GM23338 (cell line): ENCODE data around the gene C22orf39. TPM values are rescaled to one million over a fixed set of nuclear protein-coding genes. Genes with fewer than 3 reads are reported as not detected.

Experiments
- ATAC-seq: fragments of 200-7000 bp; cut with Tn5 transposase; 3 replicates; pipeline ENCODE4 v1.9.1; 2020
- DNase-seq: peaks from one replicate; pipeline ENCODE4 v3.0.0-alpha.2; 2015; ENCODE audit warnings: low spot score
- H2AFZ ChIP-seq: fragments of 200-600 bp; sonication (generic); 2 replicates; pipeline ENCODE4 v1.8.0; 2016; ENCODE audit warnings: antibody characterized with exemption, mild to moderate bottlenecking, moderate library complexity
- H3F3A ChIP-seq: fragments of 200-600 bp; sonication (generic); replicated peaks from 2 replicates; pipeline ENCODE4 v1.8.0; 2017; ENCODE audit warnings: antibody characterized with exemption, mixed run types, low read depth
- H3K27ac ChIP-seq: fragments of 200-600 bp; sonication (generic); 2 replicates; pipeline ENCODE4 v1.6.1; 2016; ENCODE audit warnings: low read depth
- H3K27me3 ChIP-seq: fragments of 200-600 bp; sonication (generic); 2 replicates; pipeline ENCODE4 v1.8.0; 2016; ENCODE audit warnings: mild to moderate bottlenecking, mixed run types, moderate library complexity; ENCODE audit not compliant: insufficient read depth
- H3K36me3 ChIP-seq: fragments of 200-600 bp; sonication (generic); 2 replicates; pipeline ENCODE4 v1.8.0; 2016; ENCODE audit warnings: mild to moderate bottlenecking; ENCODE audit not compliant: insufficient read depth
- H3K4me1 ChIP-seq: fragments of 200-600 bp; sonication (generic); 2 replicates; pipeline ENCODE4 v1.8.0; 2016; ENCODE audit warnings: mild to moderate bottlenecking, moderate library complexity; ENCODE audit not compliant: insufficient read depth
- H3K4me2 ChIP-seq: fragments of 200-600 bp; sonication (generic); 2 replicates; pipeline ENCODE4 v1.7.1; 2017; ENCODE audit warnings: mixed run types
- H3K4me3 ChIP-seq: fragments of 200-600 bp; sonication (generic); 2 replicates; pipeline ENCODE4 v1.6.1; 2016; ENCODE audit warnings: mixed run types
- H3K79me2 ChIP-seq: fragments of 200-600 bp; sonication (generic); replicated peaks from 2 replicates; pipeline ENCODE4 v1.8.0; 2017; ENCODE audit warnings: mild to moderate bottlenecking; ENCODE audit not compliant: insufficient read depth
- H3K9me2 ChIP-seq: fragments of 200-600 bp; sonication (generic); 2 replicates; pipeline ENCODE4 v1.8.0; 2017; ENCODE audit not compliant: insufficient read depth
- H4K20me1 ChIP-seq: fragments of 200-600 bp; sonication (generic); replicated peaks from 2 replicates; pipeline ENCODE4 v1.8.0; 2017; ENCODE audit warnings: mild to moderate bottlenecking; ENCODE audit not compliant: insufficient read depth
- H3K27ac Mint-ChIP-seq: 2 replicates; pipeline ENCODE4 v1.8.0; 2020; ENCODE audit warnings: inconsistent platforms, mild to moderate bottlenecking, moderate library complexity, mixed read lengths
- H3K27me3 Mint-ChIP-seq: 3 replicates; pipeline ENCODE4 v1.8.0; 2022; ENCODE audit warnings: low read depth, mild to moderate bottlenecking, moderate library complexity, mixed read lengths, inconsistent platforms; ENCODE audit not compliant: insufficient read depth, poor library complexity
- H3K36me3 Mint-ChIP-seq: 3 replicates; pipeline ENCODE4 v1.8.0; 2021; ENCODE audit warnings: low read depth, mild to moderate bottlenecking, inconsistent platforms, moderate library complexity, mixed read lengths
- H3K4me1 Mint-ChIP-seq: 3 replicates; pipeline ENCODE4 v1.8.0; 2020; ENCODE audit warnings: mild to moderate bottlenecking, inconsistent platforms, mixed read lengths
- H3K4me3 Mint-ChIP-seq: 3 replicates; pipeline ENCODE4 v1.8.0; 2021; ENCODE audit warnings: moderate library complexity, mild to moderate bottlenecking, inconsistent platforms, mixed read lengths
- H3K9me3 Mint-ChIP-seq: 3 replicates; pipeline ENCODE4 v1.8.0; 2020; ENCODE audit warnings: moderate library complexity, mild to moderate bottlenecking, inconsistent platforms, mixed read lengths
- EZH2 ChIP-seq: fragments of 200-600 bp; sonication (generic); IDR thresholded peaks from one replicate; pipeline ENCODE4 v1.8.0; 2017; ENCODE audit warnings: antibody characterized with exemption, mild to moderate bottlenecking, low read depth; ENCODE audit not compliant: unreplicated experiment
- JUNB ChIP-seq: IDR thresholded peaks from one replicate; pipeline ENCODE4 v1.6.1; 2016; ENCODE audit warnings: antibody characterized with exemption; ENCODE audit not compliant: unreplicated experiment
- POLR2AphosphoS5 ChIP-seq: IDR thresholded peaks from 2 replicates; pipeline ENCODE4 v1.6.1; 2016; ENCODE audit warnings: antibody characterized with exemption, low read depth
- polyA plus RNA-seq: library from polyadenylated mRNA; unstranded; fragments of >200 nt; fragmentation: Nextera tagmentation; extraction: Ambion mirVana; gene quantifications from 2 replicates; pipeline ENCODE4 v1.2.1, GENCODE V29; 2016
- total RNA-seq: library from RNA; depleted of rRNA; stranded (reverse); fragments of >200 nt; shearing (Covaris generic); gene quantifications from 2 replicates; pipeline ENCODE4 v1.2.3, GENCODE V29; 2014
- TF ChIP-seq, protein P1 (sequence below): IDR thresholded peaks from one replicate; pipeline ENCODE4 v1.6.1; 2018; ENCODE audit warnings: antibody characterized with exemption; ENCODE audit not compliant: unreplicated experiment
- TF ChIP-seq, protein P2 (sequence below): fragments of 250-450 bp; sonication (Bioruptor Pico); IDR thresholded peaks from 2 replicates; pipeline ENCODE4 v1.5.0; 2020; ENCODE audit warnings: mild to moderate bottlenecking, moderate library complexity
- TF ChIP-seq, protein P3 (sequence below): IDR thresholded peaks from 2 replicates; pipeline ENCODE4 v1.6.1; 2016; ENCODE audit warnings: antibody characterized with exemption
- TF ChIP-seq, protein P4 (sequence below), 2 experiments: fragments of 200-600 bp in 1 of 2; sonication (generic) in 1 of 2; conservative IDR thresholded peaks; 2 replicates each; pipeline versions ENCODE4 v1.5.1 to v1.6.1; 2016 to 2017; ENCODE audit warnings: antibody characterized with exemption in 2 of 2, low read depth in 2 of 2, mild to moderate bottlenecking in 2 of 2, moderate library complexity in 1 of 2

The C22orf39 gene
- total and polyA plus RNA-seq, 2 experiments from 2014 or later: 37.4 to 40.2 TPM

DNA sequence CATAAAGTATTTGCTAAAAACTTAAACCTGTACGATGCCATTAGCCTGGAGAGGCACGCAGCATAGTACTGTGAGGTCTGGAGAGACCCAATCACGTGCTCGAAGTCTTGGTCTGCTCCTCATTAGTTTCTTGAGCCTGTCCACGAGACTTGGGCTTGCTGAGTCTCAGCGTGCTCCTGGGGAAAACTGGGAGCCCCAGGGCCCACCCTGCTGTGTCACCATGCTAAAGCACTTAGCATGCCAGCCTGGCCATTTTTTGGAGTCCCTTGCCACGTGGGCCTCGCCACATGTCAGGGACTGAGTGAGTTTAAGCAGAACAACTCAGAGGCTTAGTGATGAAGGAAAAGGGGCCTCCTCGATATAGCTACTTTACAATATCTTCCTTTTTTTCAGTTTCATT lies 34.8 kb upstream of the C22orf39 start:
- Histone ChIP-seq H3K27ac (no peak overlapping the region), H3K79me2 (peaks cover 27% of the 10 kb centered on the region), H3F3A (no peaks in the 10 kb centered on the region), H3K4me1 (peaks cover 13% of the 10 kb centered on the region), H3K36me3 (peaks cover 29% of the 10 kb centered on the region), H4K20me1 (peaks cover 21% of the 10 kb centered on the region), H3K27me3 (no peaks in the 10 kb centered on the region), H2AFZ (no peak overlapping the region), H3K9me2 (no peaks in the 10 kb centered on the region), H3K4me2 (no peak overlapping the region), H3K4me3 (no peak overlapping the region)
- Mint-ChIP-seq H3K36me3 (peaks cover 34% of the 10 kb centered on the region), H3K4me1 (peaks cover 14% of the 10 kb centered on the region), H3K4me3 (no peak overlapping the region), H3K27me3 (peaks cover 3% of the 10 kb centered on the region), H3K9me3 (no peaks in the 10 kb centered on the region), H3K27ac (no peak overlapping the region)
- TF ChIP-seq, protein P1, sequence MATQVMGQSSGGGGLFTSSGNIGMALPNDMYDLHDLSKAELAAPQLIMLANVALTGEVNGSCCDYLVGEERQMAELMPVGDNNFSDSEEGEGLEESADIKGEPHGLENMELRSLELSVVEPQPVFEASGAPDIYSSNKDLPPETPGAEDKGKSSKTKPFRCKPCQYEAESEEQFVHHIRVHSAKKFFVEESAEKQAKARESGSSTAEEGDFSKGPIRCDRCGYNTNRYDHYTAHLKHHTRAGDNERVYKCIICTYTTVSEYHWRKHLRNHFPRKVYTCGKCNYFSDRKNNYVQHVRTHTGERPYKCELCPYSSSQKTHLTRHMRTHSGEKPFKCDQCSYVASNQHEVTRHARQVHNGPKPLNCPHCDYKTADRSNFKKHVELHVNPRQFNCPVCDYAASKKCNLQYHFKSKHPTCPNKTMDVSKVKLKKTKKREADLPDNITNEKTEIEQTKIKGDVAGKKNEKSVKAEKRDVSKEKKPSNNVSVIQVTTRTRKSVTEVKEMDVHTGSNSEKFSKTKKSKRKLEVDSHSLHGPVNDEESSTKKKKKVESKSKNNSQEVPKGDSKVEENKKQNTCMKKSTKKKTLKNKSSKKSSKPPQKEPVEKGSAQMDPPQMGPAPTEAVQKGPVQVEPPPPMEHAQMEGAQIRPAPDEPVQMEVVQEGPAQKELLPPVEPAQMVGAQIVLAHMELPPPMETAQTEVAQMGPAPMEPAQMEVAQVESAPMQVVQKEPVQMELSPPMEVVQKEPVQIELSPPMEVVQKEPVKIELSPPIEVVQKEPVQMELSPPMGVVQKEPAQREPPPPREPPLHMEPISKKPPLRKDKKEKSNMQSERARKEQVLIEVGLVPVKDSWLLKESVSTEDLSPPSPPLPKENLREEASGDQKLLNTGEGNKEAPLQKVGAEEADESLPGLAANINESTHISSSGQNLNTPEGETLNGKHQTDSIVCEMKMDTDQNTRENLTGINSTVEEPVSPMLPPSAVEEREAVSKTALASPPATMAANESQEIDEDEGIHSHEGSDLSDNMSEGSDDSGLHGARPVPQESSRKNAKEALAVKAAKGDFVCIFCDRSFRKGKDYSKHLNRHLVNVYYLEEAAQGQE: no peak
- TF ChIP-seq POLR2AphosphoS5: no peak
- no peak for TF ChIP-seq EZH2
- TF ChIP-seq, protein P2, sequence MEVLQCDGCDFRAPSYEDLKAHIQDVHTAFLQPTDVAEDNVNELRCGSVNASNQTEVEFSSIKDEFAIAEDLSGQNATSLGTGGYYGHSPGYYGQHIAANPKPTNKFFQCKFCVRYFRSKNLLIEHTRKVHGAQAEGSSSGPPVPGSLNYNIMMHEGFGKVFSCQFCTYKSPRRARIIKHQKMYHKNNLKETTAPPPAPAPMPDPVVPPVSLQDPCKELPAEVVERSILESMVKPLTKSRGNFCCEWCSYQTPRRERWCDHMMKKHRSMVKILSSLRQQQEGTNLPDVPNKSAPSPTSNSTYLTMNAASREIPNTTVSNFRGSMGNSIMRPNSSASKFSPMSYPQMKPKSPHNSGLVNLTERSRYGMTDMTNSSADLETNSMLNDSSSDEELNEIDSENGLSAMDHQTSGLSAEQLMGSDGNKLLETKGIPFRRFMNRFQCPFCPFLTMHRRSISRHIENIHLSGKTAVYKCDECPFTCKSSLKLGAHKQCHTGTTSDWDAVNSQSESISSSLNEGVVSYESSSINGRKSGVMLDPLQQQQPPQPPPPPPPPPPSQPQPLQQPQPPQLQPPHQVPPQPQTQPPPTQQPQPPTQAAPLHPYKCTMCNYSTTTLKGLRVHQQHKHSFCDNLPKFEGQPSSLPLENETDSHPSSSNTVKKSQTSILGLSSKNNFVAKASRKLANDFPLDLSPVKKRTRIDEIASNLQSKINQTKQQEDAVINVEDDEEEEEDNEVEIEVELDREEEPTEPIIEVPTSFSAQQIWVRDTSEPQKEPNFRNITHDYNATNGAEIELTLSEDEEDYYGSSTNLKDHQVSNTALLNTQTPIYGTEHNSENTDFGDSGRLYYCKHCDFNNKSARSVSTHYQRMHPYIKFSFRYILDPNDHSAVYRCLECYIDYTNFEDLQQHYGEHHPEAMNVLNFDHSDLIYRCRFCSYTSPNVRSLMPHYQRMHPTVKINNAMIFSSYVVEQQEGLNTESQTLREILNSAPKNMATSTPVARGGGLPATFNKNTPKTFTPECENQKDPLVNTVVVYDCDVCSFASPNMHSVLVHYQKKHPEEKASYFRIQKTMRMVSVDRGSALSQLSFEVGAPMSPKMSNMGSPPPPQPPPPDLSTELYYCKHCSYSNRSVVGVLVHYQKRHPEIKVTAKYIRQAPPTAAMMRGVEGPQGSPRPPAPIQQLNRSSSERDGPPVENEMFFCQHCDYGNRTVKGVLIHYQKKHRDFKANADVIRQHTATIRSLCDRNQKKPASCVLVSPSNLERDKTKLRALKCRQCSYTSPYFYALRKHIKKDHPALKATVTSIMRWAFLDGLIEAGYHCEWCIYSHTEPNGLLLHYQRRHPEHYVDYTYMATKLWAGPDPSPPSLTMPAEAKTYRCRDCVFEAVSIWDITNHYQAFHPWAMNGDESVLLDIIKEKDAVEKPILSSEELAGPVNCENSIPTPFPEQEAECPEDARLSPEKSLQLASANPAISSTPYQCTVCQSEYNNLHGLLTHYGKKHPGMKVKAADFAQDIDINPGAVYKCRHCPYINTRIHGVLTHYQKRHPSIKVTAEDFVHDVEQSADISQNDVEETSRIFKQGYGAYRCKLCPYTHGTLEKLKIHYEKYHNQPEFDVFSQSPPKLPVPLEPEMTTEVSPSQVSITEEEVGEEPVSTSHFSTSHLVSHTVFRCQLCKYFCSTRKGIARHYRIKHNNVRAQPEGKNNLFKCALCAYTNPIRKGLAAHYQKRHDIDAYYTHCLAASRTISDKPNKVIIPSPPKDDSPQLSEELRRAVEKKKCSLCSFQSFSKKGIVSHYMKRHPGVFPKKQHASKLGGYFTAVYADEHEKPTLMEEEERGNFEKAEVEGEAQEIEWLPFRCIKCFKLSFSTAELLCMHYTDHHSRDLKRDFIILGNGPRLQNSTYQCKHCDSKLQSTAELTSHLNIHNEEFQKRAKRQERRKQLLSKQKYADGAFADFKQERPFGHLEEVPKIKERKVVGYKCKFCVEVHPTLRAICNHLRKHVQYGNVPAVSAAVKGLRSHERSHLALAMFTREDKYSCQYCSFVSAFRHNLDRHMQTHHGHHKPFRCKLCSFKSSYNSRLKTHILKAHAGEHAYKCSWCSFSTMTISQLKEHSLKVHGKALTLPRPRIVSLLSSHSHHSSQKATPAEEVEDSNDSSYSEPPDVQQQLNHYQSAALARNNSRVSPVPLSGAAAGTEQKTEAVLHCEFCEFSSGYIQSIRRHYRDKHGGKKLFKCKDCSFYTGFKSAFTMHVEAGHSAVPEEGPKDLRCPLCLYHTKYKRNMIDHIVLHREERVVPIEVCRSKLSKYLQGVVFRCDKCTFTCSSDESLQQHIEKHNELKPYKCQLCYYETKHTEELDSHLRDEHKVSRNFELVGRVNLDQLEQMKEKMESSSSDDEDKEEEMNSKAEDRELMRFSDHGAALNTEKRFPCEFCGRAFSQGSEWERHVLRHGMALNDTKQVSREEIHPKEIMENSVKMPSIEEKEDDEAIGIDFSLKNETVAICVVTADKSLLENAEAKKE (CRISPR knock-in tag): no peak
- TF ChIP-seq, protein P3, sequence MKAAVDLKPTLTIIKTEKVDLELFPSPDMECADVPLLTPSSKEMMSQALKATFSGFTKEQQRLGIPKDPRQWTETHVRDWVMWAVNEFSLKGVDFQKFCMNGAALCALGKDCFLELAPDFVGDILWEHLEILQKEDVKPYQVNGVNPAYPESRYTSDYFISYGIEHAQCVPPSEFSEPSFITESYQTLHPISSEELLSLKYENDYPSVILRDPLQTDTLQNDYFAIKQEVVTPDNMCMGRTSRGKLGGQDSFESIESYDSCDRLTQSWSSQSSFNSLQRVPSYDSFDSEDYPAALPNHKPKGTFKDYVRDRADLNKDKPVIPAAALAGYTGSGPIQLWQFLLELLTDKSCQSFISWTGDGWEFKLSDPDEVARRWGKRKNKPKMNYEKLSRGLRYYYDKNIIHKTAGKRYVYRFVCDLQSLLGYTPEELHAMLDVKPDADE: no peak
- TF ChIP-seq, protein P4, sequence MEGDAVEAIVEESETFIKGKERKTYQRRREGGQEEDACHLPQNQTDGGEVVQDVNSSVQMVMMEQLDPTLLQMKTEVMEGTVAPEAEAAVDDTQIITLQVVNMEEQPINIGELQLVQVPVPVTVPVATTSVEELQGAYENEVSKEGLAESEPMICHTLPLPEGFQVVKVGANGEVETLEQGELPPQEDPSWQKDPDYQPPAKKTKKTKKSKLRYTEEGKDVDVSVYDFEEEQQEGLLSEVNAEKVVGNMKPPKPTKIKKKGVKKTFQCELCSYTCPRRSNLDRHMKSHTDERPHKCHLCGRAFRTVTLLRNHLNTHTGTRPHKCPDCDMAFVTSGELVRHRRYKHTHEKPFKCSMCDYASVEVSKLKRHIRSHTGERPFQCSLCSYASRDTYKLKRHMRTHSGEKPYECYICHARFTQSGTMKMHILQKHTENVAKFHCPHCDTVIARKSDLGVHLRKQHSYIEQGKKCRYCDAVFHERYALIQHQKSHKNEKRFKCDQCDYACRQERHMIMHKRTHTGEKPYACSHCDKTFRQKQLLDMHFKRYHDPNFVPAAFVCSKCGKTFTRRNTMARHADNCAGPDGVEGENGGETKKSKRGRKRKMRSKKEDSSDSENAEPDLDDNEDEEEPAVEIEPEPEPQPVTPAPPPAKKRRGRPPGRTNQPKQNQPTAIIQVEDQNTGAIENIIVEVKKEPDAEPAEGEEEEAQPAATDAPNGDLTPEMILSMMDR (conservative IDR thresholded peaks at IDR 0.05; ENCODE audit: low read depth in 2 of 2): no peak
- no peak for TF ChIP-seq JUNB
- no peak for ATAC-seq
- no peak for DNase-seq
